Stimulated activated CD8-positive, alpha-beta memory T cell treated with anti-CD3 and anti-CD28 coated beads, Interleukin-4, amount 100 ng/mL, for 48 hours (primary cell): ENCODE measurements around the gene GPAM.
"Not testable (repeated sequence)": the region's sequence is repeated elsewhere in the genome, so short reads cannot be mapped to it uniquely, and the experiment has no call there.

Experiments used
- DNase-seq: peaks from one replicate; pipeline ENCODE4 v3.0.0-alpha.2; 2020

Gene GPAM

DNA sequence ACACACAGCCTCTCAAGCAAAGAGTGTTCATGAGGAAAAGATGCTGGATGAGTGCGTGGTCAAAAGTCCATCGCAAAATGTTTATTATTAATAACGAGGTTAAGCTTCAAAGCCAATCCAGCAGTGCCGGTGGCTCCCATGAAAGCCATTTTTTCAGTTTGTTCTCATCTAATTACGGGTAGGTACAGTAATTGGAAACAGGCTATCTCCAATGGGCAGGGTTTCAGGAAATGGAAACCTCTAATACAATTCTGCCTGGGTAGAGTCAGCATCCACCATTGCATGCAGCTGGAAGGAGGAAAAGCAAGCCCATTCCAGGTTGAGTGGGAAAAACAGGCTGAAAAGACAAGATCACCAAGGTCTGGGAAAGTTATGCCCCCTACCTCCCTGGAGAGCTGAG lies 57.4 kb downstream of the GPAM start:
- DNase-seq: no peak

DNA sequence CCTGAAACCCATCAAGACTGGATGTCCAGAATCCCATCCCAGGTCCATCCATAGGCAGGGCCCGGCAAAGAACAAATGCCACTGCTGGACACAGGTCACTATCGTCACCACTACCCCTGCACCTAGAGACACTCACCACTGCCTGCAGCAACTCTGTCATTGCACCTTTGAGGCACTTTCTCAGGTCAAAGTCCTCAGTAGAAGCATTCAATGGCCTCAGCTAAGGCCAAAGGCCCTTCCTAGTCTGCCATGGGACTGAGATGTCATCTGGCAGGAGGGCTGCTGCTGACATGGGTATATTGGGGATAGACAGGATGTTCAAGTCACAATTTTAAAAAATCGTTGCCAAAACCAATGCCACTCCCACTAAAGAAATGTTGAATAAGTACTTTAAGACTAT lies 58.7 kb downstream of the GPAM start:
- DNase-seq: no peak

DNA sequence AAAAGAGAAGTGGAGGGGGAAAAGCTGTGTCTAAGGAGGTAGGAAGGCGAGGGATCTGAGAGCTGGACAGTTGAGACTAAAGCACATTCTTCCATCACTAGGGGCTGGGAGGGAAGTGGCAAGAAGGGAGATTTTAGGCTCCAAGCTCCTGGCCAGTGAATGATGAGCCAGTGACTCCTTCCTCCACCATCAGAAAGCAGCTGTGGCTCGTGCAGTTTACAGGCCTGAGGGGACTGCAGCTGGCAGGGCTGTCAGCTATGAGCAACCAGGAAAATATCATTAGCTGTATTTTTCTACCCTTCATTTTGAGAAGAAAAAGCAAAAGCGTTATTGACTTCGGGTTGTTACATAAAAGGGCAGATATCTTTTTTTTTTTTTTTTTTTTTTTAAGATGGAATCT lies 60.7 kb downstream of the GPAM start:
- DNase-seq: no peak

DNA sequence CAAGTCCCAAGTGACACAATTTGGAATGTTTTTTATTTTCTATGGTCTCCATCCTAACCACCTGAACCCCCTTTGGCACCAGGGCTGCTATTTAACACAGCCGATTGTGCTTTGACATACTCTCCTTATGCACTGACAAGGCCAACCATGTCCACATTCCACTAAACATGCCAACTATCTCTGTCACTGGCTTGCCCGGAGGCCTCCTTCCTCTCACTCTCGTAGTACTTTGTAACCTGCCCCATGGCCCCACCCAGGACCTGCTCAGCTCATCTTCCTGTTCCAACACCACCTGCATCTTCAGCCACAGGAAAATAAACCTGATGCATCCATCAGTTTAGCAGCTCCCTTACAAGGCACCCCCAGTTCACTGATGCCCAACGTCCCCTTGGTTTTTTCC lies 63.1 kb downstream of the GPAM start:
- DNase-seq: no peak

DNA sequence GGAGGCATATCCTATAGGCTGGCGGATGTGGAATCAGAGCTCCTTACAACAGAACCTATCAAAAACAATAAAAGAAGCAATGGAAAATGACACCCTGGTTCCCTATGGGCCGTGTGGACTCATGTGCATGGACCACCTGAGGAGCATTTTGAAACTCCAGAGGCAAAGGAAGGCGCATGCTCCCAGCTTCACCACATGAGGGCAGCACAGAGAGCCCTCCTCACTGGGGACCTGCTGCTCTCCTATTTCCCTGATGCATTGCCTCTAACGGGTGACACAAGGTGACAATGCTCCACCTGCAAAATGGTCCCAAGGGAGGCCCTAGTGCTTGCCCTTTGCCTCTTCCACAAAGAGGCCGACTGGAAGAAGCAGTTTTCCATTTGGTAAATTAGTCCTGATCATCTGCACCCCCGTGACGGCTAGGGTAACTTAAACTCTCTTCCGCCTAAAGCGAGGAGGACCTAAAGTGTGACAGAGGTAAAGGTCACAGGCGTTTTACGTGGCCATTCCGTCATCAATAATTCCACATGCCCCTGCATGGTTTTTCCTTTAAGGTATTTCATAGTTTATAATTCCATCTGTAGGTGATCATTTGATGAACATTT lies 67.7 kb downstream of the GPAM start:
- DNase-seq: peak; percentile 64

DNA sequence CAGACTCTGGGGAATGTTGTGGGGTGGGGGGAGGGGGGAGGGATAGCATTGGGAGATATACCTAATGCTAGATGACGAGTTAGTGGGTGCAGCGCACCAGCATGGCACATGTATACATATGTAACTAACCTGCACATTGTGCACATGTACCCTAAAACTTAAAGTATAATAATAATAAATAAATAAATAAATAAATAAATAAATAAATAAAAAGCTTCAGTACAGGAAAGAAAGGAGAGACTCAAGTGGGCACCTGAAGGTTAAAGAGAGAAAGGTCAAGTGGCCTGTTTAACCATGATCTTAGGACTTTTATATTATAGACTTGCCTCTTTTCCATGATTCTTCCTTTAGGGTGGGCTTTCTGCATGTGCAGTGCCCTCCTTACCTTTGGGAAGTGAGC lies 73.8 kb downstream of the GPAM start:
- not testable (repeated sequence) for DNase-seq
